Kidney glomerular epithelial cell (primary cell): ENCODE results near the gene PSMD4.
"Not testable (repeated sequence)": the region's sequence is repeated elsewhere in the genome, so short reads cannot be mapped to it uniquely, and the experiment has no call there.

Source experiments
- DNase-seq: peaks from one replicate; lab custom pipeline; 2025; lab: John Stamatoyannopoulos, UW

PSMD4 gene

GRCh38 chr1:151273924-151274466 lies 19.5 kb downstream of the PSMD4 start:
- peak; percentile 15 for DNase-seq

- DNase-seq, result not testable (repeated sequence)
Measured at GRCh38 chr1:151275341-151275740, 20.8 kb downstream of the PSMD4 start.

GRCh38 chr1:151277249-151277648 lies 22.7 kb downstream of the PSMD4 start:
- DNase-seq, result no peak

- peak; percentile 96 for DNase-seq
Measured at GRCh38 chr1:151281225-151281968, 26.9 kb downstream of the PSMD4 start.

GRCh38 chr1:151281969-151282882 lies 27.7 kb downstream of the PSMD4 start, which contains the start of gene ZNF687:
TSS of gene ZNF687 (plus strand) at chr1:151282299. CDS start at chr1:151286292, 3,993 bp downstream.
- peak; percentile 99 for DNase-seq

GRCh38 chr1:151282883-151283725 lies 28.6 kb downstream of the PSMD4 start:
- DNase-seq, result no peak

- DNase-seq, result no peak
Measured at GRCh38 chr1:151284013-151284577, 29.6 kb downstream of the PSMD4 start.

- DNase-seq, result no peak
Measured at GRCh38 chr1:151286619-151287340, 32.2 kb downstream of the PSMD4 start.

- DNase-seq, result no peak
Measured at GRCh38 chr1:151287341-151287699, 32.8 kb downstream of the PSMD4 start.

- no peak for DNase-seq
Measured at GRCh38 chr1:151287767-151288500, 33.4 kb downstream of the PSMD4 start.

- no peak for DNase-seq
Measured at GRCh38 chr1:151288502-151288901, 34.0 kb downstream of the PSMD4 start.

- no peak for DNase-seq
Measured at GRCh38 chr1:151289080-151289935, 34.8 kb downstream of the PSMD4 start.

GRCh38 chr1:151289991-151290708 lies 35.6 kb downstream of the PSMD4 start:
- DNase-seq, result no peak

GRCh38 chr1:151290709-151291303 lies 36.3 kb downstream of the PSMD4 start:
- DNase-seq, result no peak

- DNase-seq, result no peak
Measured at GRCh38 chr1:151292207-151293030, 37.9 kb downstream of the PSMD4 start.

- no peak for DNase-seq
Measured at GRCh38 chr1:151293093-151293492, 38.6 kb downstream of the PSMD4 start.
